Measurements from ENCODE around the gene PROC.
"Not testable (repeated sequence)": the region's sequence is repeated elsewhere in the genome, so short reads cannot be mapped to it uniquely, and the experiment has no call there.

PROC gene

DNA sequence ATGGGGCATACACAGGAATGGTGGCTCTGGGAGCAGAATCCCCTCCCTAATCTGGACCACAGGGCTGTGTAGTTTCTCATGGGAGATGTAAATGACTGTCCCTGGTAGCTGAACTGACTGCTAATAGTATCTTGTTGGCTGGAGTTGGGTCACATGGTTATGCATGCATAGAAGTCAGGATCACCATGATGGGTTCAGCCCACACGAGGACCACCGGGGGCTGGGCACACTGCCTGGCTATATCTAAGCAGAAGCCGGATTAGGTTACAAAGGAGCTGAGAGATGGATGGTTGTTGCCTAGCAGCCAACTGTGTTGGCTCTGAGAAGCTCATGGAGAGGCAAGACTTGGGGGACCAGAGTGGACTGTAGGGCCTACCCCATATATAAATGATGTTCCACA is 23.7 kb upstream of the PROC start:
- no peak for DNase-seq (ENCODE audit: low read depth in 2 of 3, low spot score in 2 of 3)

DNA sequence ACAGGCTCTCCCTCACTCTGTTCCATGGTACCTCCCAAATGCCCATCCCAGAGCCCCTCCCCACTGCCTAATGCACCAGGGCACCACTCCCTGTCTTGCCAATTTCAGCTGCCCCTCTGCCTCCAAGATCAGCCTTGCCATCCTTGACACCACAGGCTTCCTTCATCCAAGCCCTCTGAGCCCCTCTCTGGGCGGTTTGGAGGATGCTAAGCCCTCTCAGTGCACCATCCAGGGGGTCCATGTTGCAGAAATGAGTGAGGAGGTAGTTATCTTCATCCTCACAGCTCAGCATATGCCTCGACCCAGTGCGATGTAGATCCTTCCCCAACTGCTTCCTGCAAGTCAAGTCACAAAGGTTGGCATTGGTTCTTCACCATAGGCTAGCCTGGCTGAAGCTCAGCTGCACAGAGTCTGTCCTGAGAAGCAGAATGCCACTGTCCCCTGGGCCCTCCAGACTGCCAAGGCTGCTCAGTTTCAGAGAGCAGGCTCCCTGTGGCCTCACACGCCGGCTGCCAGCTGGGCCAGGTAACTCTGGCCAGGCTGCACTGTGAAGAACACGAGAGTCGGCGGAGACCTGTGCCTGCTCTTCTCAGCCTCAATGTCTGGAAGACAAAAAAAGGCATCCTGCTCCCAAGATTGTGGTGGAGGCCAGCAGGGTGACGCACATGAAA is 20.5 kb upstream of the PROC start:
- DNase-seq (ENCODE audit: low read depth in 2 of 3, low spot score in 2 of 3): no peak

DNA sequence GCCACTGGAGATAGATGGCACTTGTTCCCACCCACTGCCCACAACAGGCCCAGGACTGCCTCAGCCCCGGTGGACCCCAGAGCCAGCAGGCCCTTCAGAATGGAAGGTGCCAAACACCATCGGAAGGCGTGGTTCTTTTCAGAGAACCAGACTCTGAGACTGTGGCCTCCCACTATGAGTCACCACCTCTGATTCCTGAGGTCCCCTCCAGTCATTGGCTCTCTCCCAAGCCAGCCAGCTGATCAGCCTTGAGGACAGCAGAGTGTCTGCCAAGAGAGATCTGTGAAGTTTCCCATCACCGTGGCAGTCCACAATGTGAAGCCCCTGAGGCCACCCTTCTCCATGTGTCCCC is 20.0 kb upstream of the PROC start:
- DNase-seq (ENCODE audit: low read depth in 2 of 3, low spot score in 2 of 3): no peak

DNA sequence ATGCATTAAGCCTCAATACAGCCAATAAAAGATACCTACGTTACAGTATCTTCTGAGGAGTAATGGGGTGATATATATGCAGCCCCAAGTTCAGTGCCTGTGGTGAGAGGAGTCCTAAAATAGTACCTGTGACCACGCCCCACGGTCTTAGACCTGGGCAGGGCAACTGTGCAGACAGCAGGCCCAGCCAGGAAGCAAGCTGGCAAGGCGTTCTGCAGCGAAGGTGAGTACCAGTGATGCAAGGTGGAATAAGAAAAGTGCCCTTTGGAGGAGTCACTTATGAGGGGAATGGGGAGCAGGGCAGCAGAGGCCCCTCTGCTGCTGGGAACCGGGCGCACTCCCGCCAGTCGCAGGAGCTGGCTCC is 17.7 kb upstream of the PROC start:
- no peak for DNase-seq (ENCODE audit: low read depth in 2 of 3, low spot score in 2 of 3)

DNA sequence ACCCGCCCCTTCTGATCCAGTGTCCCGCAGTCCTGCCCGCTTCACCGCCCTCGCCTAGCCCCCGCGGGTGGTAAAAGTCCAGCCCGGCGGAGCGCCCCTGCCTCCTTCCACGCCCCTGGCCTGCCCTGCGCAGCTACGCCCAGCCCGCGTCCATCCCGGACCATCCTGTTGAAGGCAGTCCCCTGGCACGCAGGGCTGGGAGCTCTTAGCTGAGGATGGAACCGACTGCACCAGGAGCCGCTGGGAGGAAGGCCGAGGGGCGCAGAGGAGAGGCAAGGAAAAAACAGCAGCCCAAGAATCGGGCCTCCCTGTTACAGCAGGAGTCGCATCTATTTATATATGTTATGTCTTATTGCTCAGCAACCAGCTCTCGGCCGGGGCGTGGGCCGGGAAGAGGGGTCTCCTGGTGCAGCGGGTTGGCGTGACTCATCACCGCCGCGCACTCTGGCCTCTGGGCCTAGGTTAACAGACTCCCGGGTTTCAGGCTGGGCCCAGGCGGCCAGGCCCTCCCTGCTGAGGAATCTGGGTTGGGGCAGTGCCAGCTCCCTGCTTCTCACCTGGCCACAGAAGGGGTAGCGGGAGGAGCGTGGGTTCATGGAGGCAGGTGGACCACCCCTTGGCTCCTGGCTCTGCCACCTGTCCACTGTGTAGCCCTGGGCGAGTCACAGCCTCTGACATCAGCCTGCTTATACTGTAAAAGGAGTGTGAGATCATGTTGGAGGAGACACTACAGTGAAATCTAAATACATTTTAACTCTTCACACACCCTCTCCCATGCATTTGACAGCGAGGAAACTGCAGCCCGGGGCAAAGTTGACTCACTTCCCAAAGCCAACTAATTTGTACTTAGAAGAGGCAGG is 17.1 kb upstream of the PROC start:
- no peak for DNase-seq (ENCODE audit: low read depth in 2 of 3, low spot score in 2 of 3)

DNA sequence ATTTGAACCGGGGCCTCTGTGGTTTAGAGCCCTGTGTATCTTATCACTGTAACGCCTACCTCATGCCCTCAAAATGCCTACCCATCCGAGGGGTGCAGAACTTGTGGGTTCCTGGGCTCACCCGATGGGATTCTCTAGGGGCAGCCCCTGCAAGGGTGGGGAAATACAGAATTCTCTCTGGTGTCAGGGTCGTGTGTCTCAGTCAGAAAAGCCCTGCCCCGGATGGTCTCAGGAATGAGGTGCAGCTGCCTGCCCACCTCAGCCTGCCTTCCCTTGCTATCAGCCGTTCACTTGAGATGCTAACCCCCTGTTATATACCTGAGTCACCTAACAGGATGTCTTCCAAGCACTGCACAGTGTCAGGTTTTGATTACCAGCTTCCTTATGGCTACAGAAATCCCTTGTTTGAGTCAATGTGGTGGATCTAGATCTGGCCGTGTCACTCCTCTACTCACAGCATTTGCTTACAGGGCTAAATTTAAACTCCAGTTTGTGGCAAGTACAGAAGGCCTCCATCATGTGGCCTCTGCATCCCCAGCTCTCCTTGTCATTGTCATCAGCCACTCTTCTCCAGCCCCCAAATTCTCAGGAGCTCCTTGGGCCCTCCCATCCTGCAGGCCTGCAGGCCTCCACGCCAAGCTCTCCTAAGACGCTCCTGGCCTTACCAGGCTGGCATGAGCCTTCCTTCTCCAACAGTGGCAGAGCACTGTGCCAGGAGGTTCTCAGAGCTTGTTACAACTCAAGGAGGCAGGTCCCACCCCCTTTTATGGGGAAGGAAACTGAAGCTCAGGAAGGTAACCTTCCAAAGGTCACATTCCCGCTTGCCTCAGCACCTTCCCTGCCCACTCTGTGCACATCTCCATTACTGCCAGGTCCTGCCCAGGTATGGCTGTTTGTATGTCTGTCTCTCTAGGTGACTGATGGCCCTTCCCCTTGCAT is 16.2 kb upstream of the PROC start:
- DNase-seq (ENCODE audit: low read depth in 2 of 3, low spot score in 2 of 3): no peak

DNA sequence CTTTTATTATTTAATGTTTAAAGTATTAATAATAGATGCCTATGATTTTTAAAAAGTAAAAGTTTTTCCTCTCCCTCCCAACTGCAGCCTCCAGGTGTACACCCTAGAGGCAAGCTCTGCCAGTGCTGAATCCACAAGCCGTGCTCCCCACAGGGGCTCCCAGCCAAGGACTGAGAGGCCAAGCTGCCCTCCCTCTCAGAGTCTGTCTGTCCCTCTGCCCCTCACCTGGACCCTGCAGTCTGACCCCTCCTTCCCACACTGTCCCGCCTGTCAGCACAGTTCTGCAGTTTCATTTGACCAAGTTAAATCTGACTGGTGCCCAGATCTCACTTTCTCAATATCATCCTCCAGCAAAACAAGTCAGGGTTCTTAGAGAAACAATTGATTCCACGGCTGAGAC is 14.8 kb upstream of the PROC start:
- no peak for DNase-seq (ENCODE audit: low read depth in 2 of 3, low spot score in 2 of 3)

DNA sequence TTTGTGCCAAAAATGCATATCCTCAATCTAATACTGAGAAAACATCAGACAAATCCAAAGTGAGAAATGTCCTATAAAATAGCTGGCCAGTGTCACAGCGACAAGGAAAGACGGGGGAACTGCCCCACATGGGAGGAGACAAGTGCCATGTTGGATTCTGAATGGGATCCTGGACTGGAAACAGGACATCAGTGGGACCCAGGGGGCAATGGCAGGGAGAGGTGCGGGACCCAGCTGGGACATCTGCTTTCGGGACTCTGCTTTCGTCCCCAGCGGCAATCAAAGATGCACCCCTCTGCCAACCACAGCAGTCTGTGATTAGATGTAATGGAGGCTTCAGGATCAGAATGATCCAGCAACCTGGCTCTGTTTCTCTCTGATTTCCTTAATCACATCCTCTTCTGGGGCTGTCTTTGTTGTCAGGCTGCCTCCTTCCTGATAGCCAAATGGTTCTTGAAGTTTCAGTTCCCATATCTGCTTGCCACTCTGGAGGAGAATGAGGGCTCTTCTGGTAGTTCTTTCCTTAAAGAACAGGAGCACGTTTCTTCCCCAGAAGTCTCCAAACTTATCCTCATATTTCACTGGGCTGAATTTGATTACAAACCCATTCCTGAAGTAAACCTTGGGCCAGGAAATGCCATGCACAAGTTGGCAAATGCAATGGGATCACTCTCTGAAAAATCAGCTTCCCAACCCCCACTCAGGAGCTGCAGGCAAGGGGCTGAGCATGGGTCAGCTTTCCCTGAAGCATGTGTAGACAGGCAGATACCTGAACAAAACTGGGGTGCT is 13.6 kb upstream of the PROC start:
- DNase-seq (ENCODE audit: low read depth in 2 of 3, low spot score in 2 of 3): no peak

DNA sequence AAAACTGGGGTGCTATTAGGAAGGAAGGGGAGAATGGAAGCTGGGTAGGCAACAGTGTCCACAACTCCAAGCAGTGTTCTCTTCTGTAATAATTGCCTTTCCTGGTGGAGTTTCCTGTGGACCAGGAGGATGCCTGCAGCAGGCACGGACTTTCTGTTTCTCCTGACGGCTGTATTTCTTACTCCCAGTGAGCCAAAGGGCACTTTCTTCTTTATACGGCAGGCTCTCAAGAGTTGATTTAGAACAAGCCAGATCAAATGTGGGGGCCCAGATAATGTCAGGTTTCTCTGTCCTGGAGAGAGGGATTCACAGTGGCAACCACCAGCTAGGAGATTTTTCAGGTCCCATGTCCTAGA is 13.0 kb upstream of the PROC start:
- DNase-seq (ENCODE audit: low read depth in 2 of 3, low spot score in 2 of 3): no peak

DNA sequence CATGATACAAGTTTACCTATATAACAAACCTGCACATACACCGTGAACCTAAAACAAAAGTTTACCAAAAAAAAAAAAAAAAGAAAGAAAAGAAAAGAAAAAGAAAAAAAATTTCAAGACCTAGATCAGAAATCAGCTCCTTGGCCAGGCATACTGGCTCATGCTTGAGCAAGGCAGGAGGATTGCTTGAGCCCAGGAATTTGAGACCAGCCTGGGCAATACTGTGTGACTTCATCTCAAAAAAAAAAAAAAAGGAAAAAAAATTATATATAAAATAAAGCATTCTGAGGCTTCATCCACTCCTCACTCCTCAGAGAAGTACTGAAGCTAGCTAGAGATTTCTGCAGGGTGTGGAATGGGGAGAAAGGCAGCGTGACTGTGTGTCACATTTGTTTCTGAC is 11.8 kb upstream of the PROC start:
- DNase-seq (ENCODE audit: low read depth in 2 of 3, low spot score in 2 of 3): no peak

DNA sequence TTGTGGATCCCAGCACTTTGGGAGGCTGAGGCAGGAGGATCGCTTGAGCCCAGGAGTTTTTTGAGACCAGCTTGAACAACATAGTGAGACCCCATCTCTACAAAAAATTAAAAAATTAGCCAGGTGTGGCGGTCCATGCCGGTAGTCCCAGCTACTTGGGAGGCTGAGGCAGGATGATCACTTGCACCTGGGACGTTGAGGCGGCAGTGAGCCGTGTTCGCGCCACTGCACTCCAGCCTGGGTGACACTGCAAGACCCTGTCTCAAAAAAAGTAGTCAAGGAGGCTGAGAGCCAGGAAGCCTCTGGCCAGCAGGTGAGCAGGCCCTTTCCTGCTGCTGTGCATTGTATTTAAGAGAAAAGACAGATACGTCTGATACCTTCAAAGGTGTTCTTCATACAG is 11.1 kb upstream of the PROC start:
- no peak for DNase-seq (ENCODE audit: low read depth in 2 of 3, low spot score in 2 of 3)

DNA sequence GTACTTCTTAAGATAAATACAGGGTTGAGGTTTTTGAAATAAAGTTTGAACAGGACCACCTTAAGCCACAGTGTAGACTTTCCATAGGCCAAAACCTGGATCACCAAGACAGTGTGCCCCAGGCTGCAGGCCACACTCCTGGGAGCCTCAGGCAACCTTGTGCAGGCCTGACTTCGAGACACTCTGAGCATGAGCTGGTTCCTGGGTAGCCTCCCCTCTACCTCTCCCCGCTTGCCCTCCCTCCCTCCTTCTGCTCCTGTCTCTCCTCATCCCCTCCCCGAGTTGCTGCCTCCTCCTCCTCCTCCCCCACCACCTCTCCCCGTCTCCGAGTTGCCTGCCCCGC is 10.6 kb upstream of the PROC start:
- DNase-seq (ENCODE audit: low read depth in 2 of 3, low spot score in 2 of 3): no peak

DNA sequence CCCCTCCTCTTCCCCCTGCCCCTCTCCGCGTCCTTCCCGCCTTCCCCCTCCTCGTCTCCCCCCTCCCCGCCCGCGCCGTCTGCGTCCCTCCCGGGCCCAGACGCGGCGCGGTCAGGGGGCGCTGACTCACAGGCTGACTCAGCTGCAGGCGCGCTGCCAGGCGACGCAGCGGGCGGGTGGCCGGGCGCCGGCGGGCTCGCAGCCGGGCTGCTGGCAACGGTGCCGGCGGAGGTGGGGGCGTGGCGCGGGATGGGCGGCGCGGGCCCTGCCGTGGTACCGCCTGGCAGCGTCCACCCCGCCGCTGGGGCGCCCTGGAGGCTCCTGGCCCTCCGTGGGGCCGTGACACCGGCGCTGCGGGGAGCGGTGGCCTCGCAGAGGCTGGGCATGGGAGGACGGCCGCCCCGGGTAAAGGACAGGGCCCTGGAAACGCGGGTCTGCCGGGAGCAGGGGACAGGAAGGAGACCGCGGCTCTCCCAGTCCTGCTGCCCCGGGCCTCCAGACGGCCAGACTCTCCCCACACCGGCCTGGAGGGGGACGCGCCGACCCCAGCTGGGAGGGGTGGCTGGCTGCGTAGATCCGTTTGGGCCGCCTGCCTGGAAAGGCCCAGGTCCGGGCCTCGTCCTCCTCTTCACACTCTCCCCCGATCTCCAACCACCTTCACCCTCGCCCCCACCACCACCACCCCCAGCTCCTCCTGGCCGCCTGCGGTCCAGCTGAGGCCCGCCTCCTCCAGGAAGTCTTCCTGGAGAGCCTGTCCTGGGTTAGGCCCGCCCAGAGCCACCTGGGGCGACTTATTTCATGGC is 10.0 kb upstream of the PROC start:
- peak; percentile 57 to 82 (median 69) for DNase-seq (ENCODE audit: low read depth in 2 of 3, low spot score in 2 of 3)

DNA sequence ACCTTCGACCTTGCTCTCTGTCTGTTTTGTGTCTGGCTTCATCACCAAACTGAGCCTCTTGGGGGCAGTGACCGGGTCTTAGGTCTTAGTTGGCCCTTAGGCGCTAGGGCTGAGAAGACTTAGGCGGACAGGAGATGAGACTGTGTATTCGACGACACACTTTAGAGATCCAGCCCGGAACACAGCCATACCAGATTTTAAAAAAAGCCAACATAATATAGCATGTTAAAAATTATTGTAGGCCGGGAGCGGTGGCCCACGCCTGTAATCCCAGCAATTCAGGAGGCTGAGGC is 9.5 kb upstream of the PROC start:
- no peak for DNase-seq (ENCODE audit: low read depth in 2 of 3, low spot score in 2 of 3)

DNA sequence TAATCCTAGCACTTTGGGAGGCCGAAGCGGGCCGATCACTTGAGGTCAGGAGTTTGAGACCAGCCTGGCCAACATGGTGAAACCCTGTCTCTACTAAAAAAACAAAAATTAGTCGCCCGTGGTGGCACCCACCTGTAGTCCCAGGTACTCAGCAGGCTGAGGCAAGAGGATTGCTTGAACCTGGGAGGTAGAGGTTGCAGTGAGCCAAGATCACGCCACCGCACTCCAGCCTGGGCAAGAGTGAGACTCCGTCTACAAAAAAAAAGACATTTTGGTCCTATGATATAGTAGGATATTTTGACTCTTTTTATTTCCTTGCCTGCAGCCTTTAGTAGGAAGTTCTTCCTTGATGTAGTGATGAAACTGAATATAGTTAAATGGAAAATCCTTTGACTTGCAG is 8.5 kb upstream of the PROC start:
- DNase-seq (ENCODE audit: low read depth in 2 of 3, low spot score in 2 of 3): not testable (repeated sequence)

DNA sequence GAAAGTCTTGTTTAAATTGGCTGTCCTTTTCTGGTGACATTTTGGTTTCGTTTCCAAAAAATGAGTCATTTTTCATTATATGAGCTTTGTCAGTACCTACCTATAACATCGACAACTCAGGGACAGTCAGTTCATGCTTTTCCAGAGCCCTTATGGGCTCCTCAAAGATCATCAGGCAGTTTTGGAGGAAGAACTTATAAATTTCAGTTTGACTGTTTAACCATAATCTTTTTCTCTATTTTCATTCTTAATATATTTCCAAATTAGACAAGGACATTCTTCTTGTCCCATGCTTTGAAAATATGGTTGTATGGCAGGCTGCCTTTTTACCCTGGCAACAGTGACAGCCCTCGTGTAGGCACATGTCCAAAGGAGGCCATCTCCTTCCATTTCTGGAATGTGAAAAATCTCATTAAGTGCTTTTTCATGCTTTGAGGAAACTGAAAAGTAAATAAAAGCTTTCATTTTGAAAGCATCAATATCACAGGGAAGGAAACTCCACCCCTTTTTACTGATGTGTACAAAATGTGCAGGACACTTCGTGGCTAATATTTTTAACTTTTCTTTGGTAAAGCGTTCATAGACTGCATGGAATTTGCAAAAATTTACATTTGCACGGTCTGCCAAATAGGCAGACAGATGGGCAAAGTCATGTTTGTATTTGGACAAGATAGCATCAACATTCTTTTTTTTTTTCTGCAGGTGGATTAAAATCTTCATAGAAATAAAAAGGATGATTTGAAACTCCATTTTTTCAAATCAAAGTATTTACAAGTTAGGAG is 7.2 kb upstream of the PROC start:
- DNase-seq (ENCODE audit: low read depth in 2 of 3, low spot score in 2 of 3): no peak

DNA sequence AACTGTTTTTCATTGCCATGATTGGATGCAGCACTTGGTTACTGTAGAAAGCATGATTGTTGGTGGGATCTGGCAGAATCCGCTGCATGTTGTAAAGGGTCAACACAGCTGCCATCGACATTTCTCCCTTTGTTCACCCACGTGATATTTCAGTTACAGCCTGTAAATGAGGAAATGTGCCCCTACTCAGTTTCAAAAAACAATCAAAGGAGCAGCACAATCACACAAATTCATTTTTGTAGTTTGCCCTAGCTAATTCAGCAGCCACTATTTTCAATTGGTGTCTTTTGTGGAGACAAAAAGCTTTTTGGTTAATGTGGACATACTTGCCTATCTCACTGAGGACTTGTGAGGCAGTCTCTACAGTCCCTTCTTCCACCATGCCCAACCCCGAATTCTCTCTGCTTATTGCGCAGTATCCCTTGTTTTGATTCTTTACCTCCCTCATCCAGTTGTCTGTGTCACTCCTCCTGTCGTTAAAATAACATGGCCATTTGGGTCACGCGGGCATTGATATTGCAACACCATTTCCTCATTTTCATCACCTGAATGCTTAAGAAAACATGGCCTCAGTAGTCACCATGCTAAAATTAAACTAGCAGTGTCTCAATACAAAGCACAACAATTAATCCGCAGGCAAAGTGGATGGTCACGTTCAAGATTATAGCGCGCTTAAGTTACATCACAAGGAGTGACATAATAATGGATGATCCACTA is 6.4 kb upstream of the PROC start:
- no peak for DNase-seq (ENCODE audit: low read depth in 2 of 3, low spot score in 2 of 3)

DNA sequence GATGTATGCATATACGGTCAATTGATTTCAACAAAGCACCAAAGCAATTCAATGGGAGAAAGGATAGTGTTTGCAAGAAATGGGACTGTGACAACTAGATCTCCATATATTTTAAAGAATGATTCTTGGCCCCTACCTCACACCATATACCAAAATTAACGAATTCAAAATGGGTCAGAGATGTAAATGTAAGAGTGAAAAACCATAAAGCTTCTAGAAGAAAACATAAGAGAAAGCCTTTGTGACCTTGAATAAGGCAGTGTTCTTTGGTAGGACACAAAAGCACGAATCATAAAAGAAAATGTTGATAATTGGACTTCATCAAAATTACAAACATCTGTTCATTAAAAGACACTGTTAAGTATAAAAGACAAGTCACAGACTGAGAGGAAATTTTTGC is 5.0 kb upstream of the PROC start:
- DNase-seq (ENCODE audit: low read depth in 2 of 3, low spot score in 2 of 3): no peak
